Muscle of back (tissue), 11 donors: ENCODE results near the gene ISYNA1. TPM values are rescaled to one million over a fixed set of nuclear protein-coding genes. Genes with fewer than 3 reads are reported as not detected.
A peak's percentile ranks its signal among the peaks of the same experiment; 100 is the strongest.

Source experiments
- DNase-seq, 3 donors: peaks; one replicate each; pipeline versions ENCODE4 v3.0.0 to v3.0.0-alpha.2; 2013
- polyA plus RNA-seq, 10 donors: library from polyadenylated mRNA; unstranded; fragments of 120-200 nt; gene quantifications; one replicate each; pipeline ENCODE4 v1.2.1, GENCODE V29; 2013; ENCODE audit not compliant: insufficient read length in 10 of 10

The ISYNA1 gene
- polyA plus RNA-seq, 10 donors = 99.2 to 163 (median 127) TPM

- no peak for DNase-seq
These were observed 8.3 kb upstream of the ISYNA1 start for GRCh38 chr19:18446145-18446810.

- DNase-seq = no peak
These were observed 7.5 kb upstream of the ISYNA1 start for GRCh38 chr19:18445262-18445948.

GRCh38 chr19:18444513-18444912 is 6.6 kb upstream of the ISYNA1 start:
- DNase-seq = no peak

GRCh38 chr19:18443831-18444230 is 5.9 kb upstream of the ISYNA1 start:
- DNase-seq = peak in 2 of 3 donors; percentile 55 to 65

GRCh38 chr19:18443406-18443805 is 5.5 kb upstream of the ISYNA1 start:
- DNase-seq = no peak

GRCh38 chr19:18442941-18443340 is 5.0 kb upstream of the ISYNA1 start:
- no peak for DNase-seq

GRCh38 chr19:18441804-18442788 is 4.2 kb upstream of the ISYNA1 start:
- DNase-seq = no peak

- no peak for DNase-seq
These were observed 3.2 kb upstream of the ISYNA1 start for GRCh38 chr19:18440936-18441803.

- no peak for DNase-seq
These were observed 2.5 kb upstream of the ISYNA1 start for GRCh38 chr19:18440415-18440877.

GRCh38 chr19:18439910-18440237 is 1.9 kb upstream of the ISYNA1 start:
- no peak for DNase-seq

GRCh38 chr19:18439025-18439909 is 1.3 kb upstream of the ISYNA1 start:
- DNase-seq = no peak

GRCh38 chr19:18438331-18439024 is 545 bp upstream of the ISYNA1 start:
- DNase-seq = peak in 1 of 3 donors; percentile 70

- DNase-seq = peak; percentile 68 to 82 (median 75)
These were observed 1.1 kb downstream of the ISYNA1 start for GRCh38 chr19:18436671-18437490.

GRCh38 chr19:18435842-18436670 is 1.9 kb downstream of the ISYNA1 start:
- no peak for DNase-seq

- no peak for DNase-seq
These were observed 2.6 kb downstream of the ISYNA1 start for GRCh38 chr19:18435178-18435841.

- no peak for DNase-seq
These were observed 3.3 kb downstream of the ISYNA1 start for GRCh38 chr19:18434411-18435175.
